ENCODE results near the gene C17orf100.

GRCh38 chr17:6679241-6679640 is 27.7 kb downstream of the C17orf100 start:
- TF ChIP-seq CTCF (IDR thresholded peaks at IDR 0.05) (no peak), POLR2A (IDR thresholded peaks at IDR 0.05) (no peak)

Measured in lower leg skin (tissue), 3 donors.